GM19025 (cell line): ENCODE measurements around the gene CDC20.

ENCODE experiments used
- ATAC-seq: cut with Tn5 transposase; IDR thresholded peaks from one replicate; pipeline ENCODE4 v1.9.1; 2021; ENCODE audit warnings: mild to moderate bottlenecking, low read depth, moderate library complexity; ENCODE audit not compliant: unreplicated experiment

The CDC20 gene

GRCh38 chr1:43327549-43328292, 31.1 kb upstream of the CDC20 start:
- ATAC-seq: no peak

- no peak for ATAC-seq
Observed at GRCh38 chr1:43329995-43330751, 28.6 kb upstream of the CDC20 start.

DNA sequence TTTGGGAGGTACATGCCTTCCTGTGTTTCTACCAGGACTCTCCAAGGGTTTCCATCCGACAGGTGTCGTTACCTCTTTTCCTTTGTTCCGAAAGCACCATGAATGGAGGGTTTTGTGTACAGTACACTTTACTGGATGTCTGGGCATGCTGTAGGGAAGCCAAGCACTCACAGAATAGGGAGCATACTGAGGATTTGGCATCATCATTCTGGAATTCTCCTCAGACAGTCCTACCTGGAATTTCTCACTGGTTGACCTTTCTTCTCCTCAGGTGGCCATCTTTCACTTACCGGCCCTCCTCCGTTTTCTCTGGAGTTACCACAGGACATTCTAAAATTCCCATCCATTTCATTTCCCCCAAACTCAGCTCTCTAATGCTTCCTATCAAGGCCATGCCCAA, 27.1 kb upstream of the CDC20 start:
- ATAC-seq: no peak

DNA sequence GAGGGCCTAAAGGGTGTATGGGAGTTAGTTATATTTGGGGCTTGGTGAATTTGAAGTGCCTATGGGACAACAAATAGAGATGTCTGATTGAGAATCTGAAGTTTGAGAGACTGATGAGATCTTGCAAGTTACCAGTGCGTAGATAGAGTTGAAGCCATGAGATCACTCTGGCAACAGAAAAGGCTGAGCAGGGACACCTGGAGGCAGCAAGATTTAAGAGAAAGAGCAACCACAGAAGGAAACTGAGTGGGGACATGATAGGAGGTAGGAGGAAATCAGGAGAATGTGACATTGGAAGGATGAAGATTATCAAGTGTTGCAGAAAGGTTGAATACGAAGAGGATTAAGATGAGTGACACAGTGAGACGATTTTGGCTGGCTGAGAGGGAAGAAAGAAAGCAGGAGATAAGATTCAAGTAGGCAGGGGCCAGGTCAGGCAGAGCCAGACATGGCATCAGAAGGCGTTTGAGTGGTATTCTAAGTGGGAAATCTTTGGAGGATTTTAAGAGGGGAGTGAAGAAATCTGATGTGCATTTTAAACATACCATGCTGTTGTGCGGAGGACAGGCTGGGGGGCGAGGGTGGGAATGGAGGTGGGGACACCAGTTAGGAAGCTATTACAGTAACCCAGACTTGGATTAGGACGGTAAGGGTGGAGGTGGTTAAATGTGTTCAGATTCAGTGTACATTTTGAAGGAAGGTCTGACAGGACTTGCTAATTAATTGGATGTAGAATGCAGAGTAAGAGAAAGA, 24.2 kb upstream of the CDC20 start:
- no peak for ATAC-seq

DNA sequence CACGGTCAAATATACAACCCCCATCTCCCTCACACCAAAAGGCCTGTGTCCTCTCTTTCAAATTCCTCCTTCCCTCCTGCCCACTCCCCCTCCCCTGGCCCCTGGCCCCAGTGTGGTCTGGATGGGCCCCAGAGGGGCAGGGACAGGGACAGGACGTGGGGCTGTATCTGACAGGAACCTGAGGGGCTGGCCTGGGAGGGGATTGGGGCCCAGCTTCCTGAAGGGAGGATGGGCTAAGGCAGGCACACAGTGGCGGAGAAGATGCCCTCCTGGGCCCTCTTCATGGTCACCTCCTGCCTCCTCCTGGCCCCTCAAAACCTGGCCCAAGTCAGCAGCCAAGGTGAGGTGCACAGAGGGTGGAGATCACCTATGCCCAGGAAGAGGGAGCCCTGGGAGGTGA, 21.2 kb upstream of the CDC20 start, which contains the start of gene MPL:
MPL (plus strand) TSS at position 231 of the 400 bp plus-strand sequence; CDS start at position 262, 31 bp downstream.
- ATAC-seq: no peak

DNA sequence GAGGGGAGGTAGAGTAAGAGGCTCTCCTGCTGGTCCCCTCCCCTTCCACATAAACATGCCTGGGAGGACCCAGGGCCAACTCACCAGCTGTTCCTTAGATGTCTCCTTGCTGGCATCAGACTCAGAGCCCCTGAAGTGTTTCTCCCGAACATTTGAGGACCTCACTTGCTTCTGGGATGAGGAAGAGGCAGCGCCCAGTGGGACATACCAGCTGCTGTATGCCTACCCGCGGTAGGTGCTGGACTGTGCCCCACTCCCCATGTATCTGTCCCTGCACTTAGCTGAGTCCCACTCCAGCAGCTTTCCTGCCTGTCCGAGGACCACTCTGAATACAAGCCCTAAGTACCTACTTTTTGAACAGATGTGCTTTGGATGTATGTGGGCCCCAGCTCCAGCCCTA, 20.8 kb upstream of the CDC20 start:
- no peak for ATAC-seq

DNA sequence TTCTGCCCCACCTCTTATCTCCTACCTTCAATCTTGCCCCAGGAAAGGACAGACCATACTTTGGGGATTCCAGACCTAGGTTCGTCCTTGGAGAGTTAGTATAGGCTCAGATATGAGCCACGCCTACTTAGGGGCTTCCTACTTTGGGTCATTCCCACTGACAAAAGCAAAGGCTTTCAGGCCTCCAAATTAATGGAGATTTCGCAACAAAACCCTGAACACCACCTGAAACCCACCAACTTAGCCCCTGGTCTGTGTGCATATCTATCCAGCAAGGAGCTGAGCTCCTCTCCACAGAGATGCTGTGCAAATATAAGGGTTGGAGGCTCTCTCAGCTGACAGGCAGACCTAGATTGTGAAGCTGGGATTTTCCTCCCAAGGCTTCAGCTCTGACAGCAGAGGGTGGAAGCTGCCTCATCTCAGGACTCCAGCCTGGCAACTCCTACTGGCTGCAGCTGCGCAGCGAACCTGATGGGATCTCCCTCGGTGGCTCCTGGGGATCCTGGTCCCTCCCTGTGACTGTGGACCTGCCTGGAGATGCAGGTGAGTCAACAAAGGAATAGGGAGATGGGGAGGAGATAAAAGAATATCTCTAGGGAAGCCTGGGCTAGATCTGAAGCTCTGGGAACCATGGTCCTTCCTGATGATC, 19.1 kb upstream of the CDC20 start:
- no peak for ATAC-seq

DNA sequence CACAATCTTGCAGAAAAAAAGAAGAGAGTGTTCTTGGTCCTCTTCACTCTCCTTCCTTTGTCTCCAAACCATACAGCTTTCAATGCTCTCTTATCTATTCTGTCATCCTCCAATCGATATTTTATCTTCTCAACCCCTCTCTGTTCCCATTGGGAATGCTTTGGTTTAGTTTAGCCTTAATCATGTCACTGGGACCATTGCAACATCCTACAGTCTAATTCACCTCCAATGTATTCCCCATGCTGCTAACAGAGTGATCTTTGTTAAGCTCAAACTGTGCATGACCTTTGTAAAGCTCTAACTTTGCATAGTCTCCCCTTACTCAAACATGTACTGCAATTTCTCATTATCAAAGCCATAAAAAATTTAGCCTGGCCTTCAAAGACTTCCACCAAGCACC, 18.2 kb upstream of the CDC20 start:
- no peak for ATAC-seq

DNA sequence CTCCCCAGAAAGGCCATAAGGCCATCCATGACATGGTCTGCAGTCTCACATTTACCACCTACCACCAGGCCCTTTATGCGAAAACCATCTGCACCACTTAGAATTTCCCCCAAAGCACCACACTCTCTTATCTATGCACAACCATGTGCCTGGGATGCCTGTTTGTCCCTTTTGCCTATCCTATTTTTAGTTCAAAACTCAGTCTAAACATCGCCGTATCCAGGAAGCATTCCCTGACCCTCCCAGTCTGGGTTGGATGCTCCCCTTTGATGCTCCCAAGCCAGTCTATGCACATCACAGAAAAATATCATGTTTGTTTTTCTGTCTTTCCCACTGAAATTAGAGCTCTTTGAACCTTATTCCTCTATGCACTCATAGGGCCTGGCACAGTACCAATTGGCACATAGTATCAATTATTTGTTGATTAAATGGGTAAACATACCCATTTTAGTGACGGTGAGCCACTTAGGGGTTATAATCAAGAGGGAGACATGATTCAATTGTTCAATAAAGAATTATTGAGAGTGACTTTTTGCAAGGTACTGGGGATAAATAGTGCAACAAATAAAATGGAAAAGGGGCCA, 14.4 kb upstream of the CDC20 start:
- ATAC-seq: no peak

- ATAC-seq: no peak
Observed at GRCh38 chr1:43345120-43345519, 13.7 kb upstream of the CDC20 start.

DNA sequence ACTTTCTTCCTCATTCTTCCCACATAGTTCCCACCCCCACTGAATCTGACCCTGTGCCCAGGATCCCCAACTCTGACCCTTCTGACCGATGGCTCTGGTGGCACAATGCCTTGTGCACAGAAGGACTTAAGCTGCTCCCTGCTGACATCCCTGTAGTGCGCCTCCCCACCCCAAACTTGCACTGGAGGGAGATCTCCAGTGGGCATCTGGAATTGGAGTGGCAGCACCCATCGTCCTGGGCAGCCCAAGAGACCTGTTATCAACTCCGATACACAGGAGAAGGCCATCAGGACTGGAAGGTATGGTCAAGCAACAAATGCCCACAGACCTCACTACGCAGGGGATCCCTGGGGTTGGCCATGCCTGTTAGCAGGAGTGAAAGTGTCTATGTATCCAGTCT, 12.1 kb upstream of the CDC20 start:
- ATAC-seq: no peak

GRCh38 chr1:43348343-43348808, 10.4 kb upstream of the CDC20 start:
- ATAC-seq: no peak

- peak; percentile 78 for ATAC-seq
Observed at GRCh38 chr1:43348809-43349593, 9.8 kb upstream of the CDC20 start.

DNA sequence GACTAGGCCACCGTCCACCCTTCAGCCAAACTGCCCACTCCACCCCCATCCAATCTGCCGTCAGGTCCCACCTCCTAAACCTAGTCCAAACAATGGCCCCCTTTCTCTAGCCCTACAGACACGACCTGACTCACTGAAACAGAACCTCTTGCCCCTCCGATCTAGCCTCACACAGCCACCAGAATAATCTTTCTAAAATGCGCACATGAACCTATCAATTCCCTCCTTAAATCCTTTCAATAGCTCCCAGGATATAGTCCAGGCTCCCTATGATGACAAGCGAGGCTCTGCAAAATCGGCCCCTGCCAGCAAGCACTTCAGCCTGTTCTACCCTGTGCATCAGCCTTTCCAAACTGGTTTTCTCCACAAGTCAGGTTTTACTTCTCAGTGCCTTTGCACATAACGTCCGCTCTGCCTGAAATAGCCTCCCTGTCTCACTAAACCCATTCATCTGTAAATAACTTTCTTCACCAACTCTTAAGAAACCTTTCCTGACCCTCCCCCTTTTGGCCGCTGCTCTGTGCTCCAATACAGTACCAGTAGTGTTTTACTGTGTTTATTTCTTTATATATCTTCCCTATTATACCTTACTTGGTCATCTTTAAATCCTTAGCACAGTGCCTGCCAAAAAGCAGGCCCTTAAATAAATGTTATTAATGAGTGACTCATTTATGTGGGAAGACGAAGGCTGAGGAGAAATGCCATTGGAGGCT, 9.0 kb upstream of the CDC20 start:
- no peak for ATAC-seq

- ATAC-seq: no peak
Observed at GRCh38 chr1:43350976-43351375, 7.8 kb upstream of the CDC20 start.

DNA sequence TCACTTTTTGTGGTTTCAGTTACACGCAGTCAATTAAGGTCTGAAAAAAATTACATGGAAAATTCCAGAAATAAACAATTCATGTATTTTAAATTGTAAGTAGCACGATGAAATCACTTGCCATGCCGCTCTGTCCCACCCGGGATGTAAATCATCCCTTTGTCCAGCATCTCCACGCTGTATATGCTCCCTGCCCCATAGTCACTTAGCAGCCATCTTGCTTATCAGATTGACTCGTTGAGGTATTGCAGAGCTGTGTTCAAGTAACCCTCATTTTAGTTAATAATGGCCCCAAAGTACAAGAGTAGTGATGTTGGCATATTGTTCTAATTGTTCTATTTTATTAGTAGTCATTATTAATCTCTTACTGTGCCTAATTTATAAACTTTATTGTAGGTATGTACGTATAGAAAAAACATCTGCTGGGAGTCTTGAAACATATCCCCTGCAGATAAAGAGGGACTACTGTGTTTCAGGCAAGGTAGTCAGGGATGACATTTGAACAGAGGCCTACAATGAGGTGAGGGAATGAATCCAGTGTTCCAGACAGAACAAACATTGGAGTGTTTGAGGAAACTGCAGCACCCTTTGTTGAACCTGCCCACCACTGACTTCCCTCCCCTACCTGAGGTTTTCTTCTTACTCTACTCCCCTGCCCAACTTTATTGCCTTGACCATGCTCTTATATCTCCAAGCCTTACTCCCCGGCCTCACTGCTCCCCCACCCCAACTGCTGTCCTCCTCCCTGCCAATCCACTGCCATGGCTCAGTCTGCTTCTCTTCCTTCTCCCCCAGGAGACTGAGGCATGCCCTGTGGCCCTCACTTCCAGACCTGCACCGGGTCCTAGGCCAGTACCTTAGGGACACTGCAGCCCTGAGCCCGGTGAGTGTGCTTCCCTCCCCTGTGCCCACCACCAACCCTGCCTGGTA, 7.1 kb upstream of the CDC20 start:
- ATAC-seq: no peak

DNA sequence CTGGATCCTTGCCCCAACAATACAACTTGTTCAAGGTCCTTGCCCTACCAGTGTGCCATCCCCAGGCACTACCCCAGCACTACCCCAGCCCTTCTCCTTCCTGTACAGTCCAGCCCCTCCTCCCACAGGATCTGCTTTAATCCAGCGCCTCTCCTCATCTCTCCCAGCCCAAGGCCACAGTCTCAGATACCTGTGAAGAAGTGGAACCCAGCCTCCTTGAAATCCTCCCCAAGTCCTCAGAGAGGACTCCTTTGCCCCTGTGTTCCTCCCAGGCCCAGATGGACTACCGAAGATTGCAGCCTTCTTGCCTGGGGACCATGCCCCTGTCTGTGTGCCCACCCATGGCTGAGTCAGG, 6.5 kb upstream of the CDC20 start:
- ATAC-seq: no peak

DNA sequence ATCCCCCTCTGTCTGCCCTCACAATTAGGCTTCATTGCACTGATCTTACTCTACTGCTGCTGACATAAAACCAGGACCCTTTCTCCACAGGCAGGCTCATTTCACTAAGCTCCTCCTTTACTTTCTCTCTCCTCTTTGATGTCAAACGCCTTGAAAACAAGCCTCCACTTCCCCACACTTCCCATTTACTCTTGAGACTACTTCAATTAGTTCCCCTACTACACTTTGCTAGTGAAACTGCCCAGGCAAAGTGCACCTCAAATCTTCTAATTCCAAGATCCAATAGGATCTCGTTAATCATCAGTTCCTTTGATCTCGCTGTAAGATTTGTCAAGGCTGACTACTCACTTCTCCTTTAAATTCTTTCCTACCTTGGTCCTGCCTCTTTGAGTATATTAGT, 5.9 kb upstream of the CDC20 start:
- ATAC-seq: no peak
